HG03460 (cell line): ENCODE measurements around the gene MR1.

Experiments used
- ATAC-seq: cut with Tn5 transposase; IDR thresholded peaks from one replicate; pipeline ENCODE4 v1.9.1; 2021; ENCODE audit not compliant: unreplicated experiment

MR1 gene

GRCh38 chr1:181106479-181106878 is 72.7 kb downstream of the MR1 start:
- ATAC-seq = no peak

- ATAC-seq = no peak
Observed at GRCh38 chr1:181107711-181108110, 73.9 kb downstream of the MR1 start.

GRCh38 chr1:181108304-181108867 is 74.6 kb downstream of the MR1 start:
- ATAC-seq = no peak

- ATAC-seq = no peak
Observed at GRCh38 chr1:181110013-181110412, 76.2 kb downstream of the MR1 start.
